GM12875 (cell line): ENCODE data around the gene CDCP2.

ENCODE experiments used
- H3K4me3 ChIP-seq: one replicate; pipeline ENCODE4 v1.5.1; 2011; ENCODE audit warnings: low read depth, low read length, control low read depth
- CTCF ChIP-seq: IDR thresholded peaks from 2 replicates; pipeline ENCODE4 v1.5.1; 2011; ENCODE audit warnings: low read depth, mild to moderate bottlenecking, control low read depth, inconsistent platforms, low read length, moderate library complexity, borderline replicate concordance; ENCODE audit not compliant: insufficient read depth

CDCP2 gene

DNA sequence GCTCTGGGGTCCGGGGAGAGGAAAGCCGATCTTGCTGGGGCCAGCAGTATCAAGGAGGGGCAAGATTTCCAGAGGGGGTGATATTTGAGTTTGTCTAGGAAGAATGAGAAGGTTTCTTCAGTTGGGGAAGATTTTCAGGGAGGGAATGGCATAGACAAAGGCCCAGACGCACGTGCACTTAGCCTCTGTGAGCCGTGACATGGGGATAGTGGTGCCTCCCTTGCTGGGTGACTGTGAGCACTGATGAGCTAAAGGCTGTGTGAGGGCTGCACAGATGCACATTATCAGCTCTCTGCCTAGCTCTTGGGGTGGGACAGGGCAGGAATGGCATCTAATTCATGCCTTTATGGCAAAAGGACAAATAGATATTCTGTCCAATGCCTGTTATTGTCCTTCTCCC, 1.8 kb downstream of the CDCP2 start:
- H3K4me3 ChIP-seq: no peak overlapping the region
- no peak for TF ChIP-seq CTCF

DNA sequence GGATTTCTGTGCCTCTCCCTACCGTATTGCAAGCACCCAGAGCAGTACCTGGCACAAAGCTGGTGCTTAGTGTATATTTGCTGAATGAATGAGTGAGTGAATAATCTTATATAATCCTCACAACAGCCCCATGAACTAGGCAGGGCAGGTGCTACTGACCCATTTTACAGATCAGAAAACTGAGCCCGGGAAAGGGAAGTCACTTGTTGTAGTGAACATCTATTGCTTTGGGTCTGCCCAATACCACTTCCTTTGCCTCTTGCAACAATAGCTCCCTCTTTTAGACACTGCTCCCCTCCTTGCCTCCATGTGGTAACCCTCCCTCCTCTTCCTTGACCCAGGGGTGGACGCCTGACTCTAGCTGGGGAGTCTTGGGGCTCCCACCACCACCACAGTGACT, 3.1 kb downstream of the CDCP2 start:
- no peak overlapping the region for H3K4me3 ChIP-seq
- no peak for TF ChIP-seq CTCF

GRCh38 chr1:54144366-54144765, 8.4 kb downstream of the CDCP2 start:
- no peak overlapping the region for H3K4me3 ChIP-seq
- TF ChIP-seq CTCF: no peak

DNA sequence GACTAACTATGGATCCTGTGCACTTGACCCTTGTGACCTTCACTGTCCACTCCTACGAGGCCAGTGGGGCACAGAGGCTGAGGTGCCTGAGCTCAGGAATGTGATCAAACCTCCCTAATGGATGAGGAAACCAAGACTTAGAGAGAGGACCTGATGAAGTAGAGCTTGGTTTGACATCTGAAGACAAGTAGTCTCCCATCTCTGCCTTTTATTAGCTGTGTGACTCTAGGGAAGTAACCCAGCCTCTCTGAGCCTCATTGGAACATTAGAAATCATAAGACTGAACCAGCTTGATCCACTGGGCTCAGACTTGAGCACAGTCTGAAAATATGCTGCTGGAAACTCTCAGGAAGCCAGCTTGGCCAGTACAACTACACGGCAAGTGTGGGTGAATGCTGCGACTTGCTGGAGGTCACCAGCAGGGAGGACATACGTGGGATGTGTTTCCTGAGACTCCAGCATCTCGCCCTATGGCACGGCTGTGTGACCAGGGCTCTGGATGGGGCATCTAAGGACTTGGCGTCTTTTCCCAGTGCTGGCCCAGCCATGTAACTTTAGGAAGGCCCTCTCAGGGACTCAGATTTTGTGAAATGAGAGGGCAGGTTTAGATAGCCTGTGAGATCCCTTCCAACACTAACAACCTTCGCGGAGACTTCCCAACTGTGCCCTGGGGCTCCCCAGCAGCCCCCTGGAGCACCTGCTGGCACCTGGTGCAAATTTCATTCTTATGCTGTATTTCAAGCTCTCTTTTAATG, 10.5 kb downstream of the CDCP2 start:
- no peak for TF ChIP-seq CTCF
- H3K4me3 ChIP-seq: no peak overlapping the region

DNA sequence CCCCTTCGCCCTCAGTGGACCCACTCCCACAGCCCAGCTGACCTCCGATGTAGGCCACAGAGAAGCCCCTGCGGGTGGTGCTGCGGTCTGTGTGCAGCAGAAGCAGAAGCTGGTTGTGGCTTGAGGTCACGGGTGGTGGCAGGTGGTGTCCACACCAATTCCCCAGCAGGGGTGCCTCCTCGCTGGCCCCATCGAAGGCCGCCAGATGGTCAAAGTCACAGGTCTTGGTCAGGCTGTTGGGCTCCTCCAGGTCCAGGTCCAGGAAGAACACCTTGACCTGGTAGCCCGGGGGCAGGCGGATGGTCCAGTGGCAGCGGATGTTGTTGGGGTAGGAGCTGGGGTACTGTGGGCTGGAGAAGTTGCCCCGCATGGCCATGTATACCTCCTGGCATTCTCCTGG, 13.1 kb downstream of the CDCP2 start:
- TF ChIP-seq CTCF: no peak
- H3K4me3 ChIP-seq: no peak overlapping the region

DNA sequence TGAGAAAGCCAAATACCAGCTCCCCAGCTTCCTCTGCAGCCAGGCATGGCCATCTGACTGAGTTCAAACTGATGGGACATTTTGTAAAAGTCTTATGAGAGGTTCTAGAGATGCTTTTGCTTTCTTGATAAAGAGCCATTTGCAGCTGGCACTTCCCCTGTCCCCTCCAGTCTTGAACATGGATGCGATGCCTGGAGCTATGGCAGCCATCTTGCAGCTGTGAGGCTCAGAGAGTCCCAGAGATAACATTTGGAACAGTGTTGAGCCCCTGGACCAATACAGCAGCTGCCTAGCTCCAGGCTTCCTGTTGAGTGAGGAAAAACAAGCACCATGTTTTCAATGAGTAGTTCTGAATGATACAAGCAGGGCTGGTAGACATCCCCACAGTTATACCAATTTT, 13.8 kb downstream of the CDCP2 start:
- TF ChIP-seq CTCF: no peak
- no peak overlapping the region for H3K4me3 ChIP-seq

GRCh38 chr1:54137534-54138061, 15.2 kb downstream of the CDCP2 start:
- no peak for TF ChIP-seq CTCF
- no peak overlapping the region for H3K4me3 ChIP-seq
